Liver (tissue), 3 donors: ENCODE measurements around the gene ACTR6.

Experiments used
- ATF3 ChIP-seq: IDR thresholded peaks from 2 replicates; pipeline ENCODE4 v1.6.1; 2016; ENCODE audit warnings: antibody characterized with exemption
- EGR1 ChIP-seq, 2 donors: IDR thresholded peaks; 2 replicates each; pipeline ENCODE4 v1.6.1; 2016 to 2018; ENCODE audit warnings: antibody characterized with exemption in 2 of 2, low read depth in 2 of 2
- GABPA ChIP-seq, 2 donors: IDR thresholded peaks in 1 of 2; conservative IDR thresholded peaks in 1 of 2; 2 replicates each; pipeline ENCODE4 v1.6.1; 2016; ENCODE audit warnings: antibody characterized with exemption in 2 of 2, mild to moderate bottlenecking in 1 of 2, moderate library complexity in 1 of 2
- HNF4G ChIP-seq: IDR thresholded peaks from 2 replicates; pipeline ENCODE4 v1.6.1; 2016; ENCODE audit warnings: antibody characterized with exemption
- JUND ChIP-seq, 2 donors: IDR thresholded peaks; 2 replicates each; pipeline ENCODE4 v1.6.1; 2016; ENCODE audit warnings: antibody characterized with exemption in 2 of 2
- MAX ChIP-seq: IDR thresholded peaks from 2 replicates; pipeline ENCODE4 v1.6.1; 2016; ENCODE audit warnings: antibody characterized with exemption
- RAD21 ChIP-seq, 2 donors: IDR thresholded peaks; 2 replicates each; pipeline ENCODE4 v1.6.1; 2016; ENCODE audit warnings: antibody characterized with exemption in 2 of 2, mild to moderate bottlenecking in 2 of 2
- TAF1 ChIP-seq: conservative IDR thresholded peaks from 2 replicates; pipeline ENCODE4 v1.6.1; 2016; ENCODE audit warnings: antibody characterized with exemption, mild to moderate bottlenecking
- YY1 ChIP-seq: IDR thresholded peaks from 2 replicates; pipeline ENCODE4 v1.6.1; 2016; ENCODE audit warnings: antibody characterized with exemption, mild to moderate bottlenecking
- TF ChIP-seq, protein P1 (sequence below): fragments of 150-350 bp; IDR thresholded peaks from 2 replicates; pipeline ENCODE4 v1.5.1; 2017; ENCODE audit warnings: improper control_type of control experiment, low read depth, low read length; ENCODE audit not compliant: missing input control
- TF ChIP-seq, protein P2 (sequence below): IDR thresholded peaks from 2 replicates; pipeline ENCODE4 v1.6.1; 2016; ENCODE audit warnings: antibody characterized with exemption, mild to moderate bottlenecking
- donor health status: healthy.
- donor health status: healthy.

- TF ChIP-seq, protein P1, sequence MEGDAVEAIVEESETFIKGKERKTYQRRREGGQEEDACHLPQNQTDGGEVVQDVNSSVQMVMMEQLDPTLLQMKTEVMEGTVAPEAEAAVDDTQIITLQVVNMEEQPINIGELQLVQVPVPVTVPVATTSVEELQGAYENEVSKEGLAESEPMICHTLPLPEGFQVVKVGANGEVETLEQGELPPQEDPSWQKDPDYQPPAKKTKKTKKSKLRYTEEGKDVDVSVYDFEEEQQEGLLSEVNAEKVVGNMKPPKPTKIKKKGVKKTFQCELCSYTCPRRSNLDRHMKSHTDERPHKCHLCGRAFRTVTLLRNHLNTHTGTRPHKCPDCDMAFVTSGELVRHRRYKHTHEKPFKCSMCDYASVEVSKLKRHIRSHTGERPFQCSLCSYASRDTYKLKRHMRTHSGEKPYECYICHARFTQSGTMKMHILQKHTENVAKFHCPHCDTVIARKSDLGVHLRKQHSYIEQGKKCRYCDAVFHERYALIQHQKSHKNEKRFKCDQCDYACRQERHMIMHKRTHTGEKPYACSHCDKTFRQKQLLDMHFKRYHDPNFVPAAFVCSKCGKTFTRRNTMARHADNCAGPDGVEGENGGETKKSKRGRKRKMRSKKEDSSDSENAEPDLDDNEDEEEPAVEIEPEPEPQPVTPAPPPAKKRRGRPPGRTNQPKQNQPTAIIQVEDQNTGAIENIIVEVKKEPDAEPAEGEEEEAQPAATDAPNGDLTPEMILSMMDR, result no peak
- TF ChIP-seq TAF1, result no peak
- TF ChIP-seq EGR1 (IDR thresholded peaks at IDR 0.05; ENCODE audit: low read depth in 2 of 2), result no peak
- no peak for TF ChIP-seq RAD21 (IDR thresholded peaks at IDR 0.05)
- no peak for TF ChIP-seq GABPA (IDR thresholded peaks at IDR 0.05 in 1 of 2, conservative IDR thresholded peaks at IDR 0.05 in 1 of 2)
- TF ChIP-seq, protein P2, sequence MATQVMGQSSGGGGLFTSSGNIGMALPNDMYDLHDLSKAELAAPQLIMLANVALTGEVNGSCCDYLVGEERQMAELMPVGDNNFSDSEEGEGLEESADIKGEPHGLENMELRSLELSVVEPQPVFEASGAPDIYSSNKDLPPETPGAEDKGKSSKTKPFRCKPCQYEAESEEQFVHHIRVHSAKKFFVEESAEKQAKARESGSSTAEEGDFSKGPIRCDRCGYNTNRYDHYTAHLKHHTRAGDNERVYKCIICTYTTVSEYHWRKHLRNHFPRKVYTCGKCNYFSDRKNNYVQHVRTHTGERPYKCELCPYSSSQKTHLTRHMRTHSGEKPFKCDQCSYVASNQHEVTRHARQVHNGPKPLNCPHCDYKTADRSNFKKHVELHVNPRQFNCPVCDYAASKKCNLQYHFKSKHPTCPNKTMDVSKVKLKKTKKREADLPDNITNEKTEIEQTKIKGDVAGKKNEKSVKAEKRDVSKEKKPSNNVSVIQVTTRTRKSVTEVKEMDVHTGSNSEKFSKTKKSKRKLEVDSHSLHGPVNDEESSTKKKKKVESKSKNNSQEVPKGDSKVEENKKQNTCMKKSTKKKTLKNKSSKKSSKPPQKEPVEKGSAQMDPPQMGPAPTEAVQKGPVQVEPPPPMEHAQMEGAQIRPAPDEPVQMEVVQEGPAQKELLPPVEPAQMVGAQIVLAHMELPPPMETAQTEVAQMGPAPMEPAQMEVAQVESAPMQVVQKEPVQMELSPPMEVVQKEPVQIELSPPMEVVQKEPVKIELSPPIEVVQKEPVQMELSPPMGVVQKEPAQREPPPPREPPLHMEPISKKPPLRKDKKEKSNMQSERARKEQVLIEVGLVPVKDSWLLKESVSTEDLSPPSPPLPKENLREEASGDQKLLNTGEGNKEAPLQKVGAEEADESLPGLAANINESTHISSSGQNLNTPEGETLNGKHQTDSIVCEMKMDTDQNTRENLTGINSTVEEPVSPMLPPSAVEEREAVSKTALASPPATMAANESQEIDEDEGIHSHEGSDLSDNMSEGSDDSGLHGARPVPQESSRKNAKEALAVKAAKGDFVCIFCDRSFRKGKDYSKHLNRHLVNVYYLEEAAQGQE, result no peak
- TF ChIP-seq JUND (IDR thresholded peaks at IDR 0.05), result no peak
- no peak for TF ChIP-seq YY1
- TF ChIP-seq ATF3, result no peak
- TF ChIP-seq HNF4G, result no peak
- TF ChIP-seq MAX, result no peak
These were observed 16.0 kb upstream of the ACTR6 start for GRCh38 chr12:100184549-100185145.
